Colonic mucosa (tissue), 4 donors: ENCODE results near the gene NBEA. TPM values are rescaled to one million over a fixed set of nuclear protein-coding genes. Genes with fewer than 3 reads are reported as not detected.

Source experiments
- DNase-seq: peaks from one replicate; pipeline ENCODE4 v3.0.0-alpha.2; 2020
- H3K27ac ChIP-seq: fragments of 200-600 bp; one replicate; pipeline ENCODE4 v1.8.0; 2021
- H3K27me3 ChIP-seq: fragments of 200-600 bp; one replicate; pipeline ENCODE4 v1.8.0; 2021
- H3K36me3 ChIP-seq: fragments of 200-600 bp; one replicate; pipeline ENCODE4 v1.8.0; 2021
- H3K4me1 ChIP-seq: fragments of 200-600 bp; one replicate; pipeline ENCODE4 v1.8.0; 2021; ENCODE audit warnings: mild to moderate bottlenecking
- H3K4me3 ChIP-seq: fragments of 200-600 bp; one replicate; pipeline ENCODE4 v1.8.0; 2021
- H3K9ac ChIP-seq, 2 donors: one replicate each; pipeline ENCODE4 v1.7.0; 2013; ENCODE audit warnings: control low read depth in 2 of 2, low read depth in 2 of 2, low read length in 2 of 2
- H3K9me3 ChIP-seq: fragments of 200-600 bp; one replicate; pipeline ENCODE4 v1.8.0; 2021
- intact Hi-C: fragments of 100-400 bp; cut with DNase I; formaldehyde crosslinking; loops from one replicate; pipeline ENCODE4 v1.14.1; 2022
- total RNA-seq, 2 donors: library from RNA; stranded (reverse); fragmentation: NEBNext Ultra II Directional in 1 of 2; extraction: Animal tissue kit (Norgen Biotek cat#: 25700) in 1 of 2; gene quantifications; one replicate each; pipeline ENCODE4 v1.2.1, GENCODE V29; 2021
- TF ChIP-seq, protein P1 (sequence below): fragments of 200-600 bp; IDR thresholded peaks from one replicate; pipeline ENCODE4 v1.8.0; 2022; ENCODE audit warnings: antibody characterized with exemption, mild to moderate bottlenecking
- donor health status: healthy.
- donor health status: DM: no; HTN: no; CAD: no.
- donor health status: DM: no; HTN: no; CAD: no.

Gene NBEA
- total RNA-seq, 2 donors from 2014 or later: 1.9 to 5.5 TPM

DNA sequence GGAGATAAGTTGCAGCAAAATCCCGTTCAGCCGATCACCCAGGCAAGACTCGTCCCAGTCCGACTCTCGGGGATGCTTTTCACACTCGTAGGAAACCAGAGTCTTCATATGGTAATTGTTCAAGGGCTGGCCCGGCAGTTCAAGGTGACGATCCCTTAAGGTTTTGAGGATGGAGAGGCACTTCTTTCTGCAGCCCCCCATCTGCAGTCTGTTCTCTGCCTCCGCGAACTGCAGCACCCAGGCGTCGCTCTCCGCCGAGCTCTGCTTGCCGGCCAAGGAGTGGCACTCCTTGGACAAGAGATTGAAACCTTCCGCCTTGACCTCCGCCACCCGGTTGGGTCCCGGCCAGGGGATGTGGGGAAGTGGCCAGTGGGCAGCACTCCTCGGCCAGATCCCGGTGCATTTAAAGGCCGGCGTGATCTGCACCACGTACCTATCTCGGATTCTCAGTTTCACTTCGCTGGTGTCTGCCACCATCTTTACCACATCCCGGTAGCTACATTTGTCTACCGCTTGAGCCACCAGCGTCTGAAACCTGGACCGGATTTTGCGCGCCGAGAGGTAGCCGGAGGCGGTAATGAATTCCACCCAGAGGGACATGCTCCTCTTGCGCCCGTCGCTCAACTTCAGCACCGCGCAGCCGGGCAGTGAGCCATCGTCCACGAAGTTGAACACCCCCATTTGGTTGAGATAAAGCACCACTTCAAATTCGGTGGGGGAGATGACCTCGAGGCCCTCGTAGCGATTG is 533.3 kb downstream of the NBEA start:
- Histone ChIP-seq H3K9ac (peak overlapping the region in 1 of 2 donors; percentile 46), H3K4me3 (peak overlapping the region; percentile 30), H3K27ac (no peak overlapping the region), H3K27me3 (peaks cover 21% of the 10 kb centered on the region), H3K9me3 (no peaks in the 10 kb centered on the region), H3K4me1 (no peaks in the 10 kb centered on the region), H3K36me3 (no peaks in the 10 kb centered on the region)
- intact Hi-C loops: no loop called here
- DNase-seq: peak; percentile 19
- TF ChIP-seq, protein P1, sequence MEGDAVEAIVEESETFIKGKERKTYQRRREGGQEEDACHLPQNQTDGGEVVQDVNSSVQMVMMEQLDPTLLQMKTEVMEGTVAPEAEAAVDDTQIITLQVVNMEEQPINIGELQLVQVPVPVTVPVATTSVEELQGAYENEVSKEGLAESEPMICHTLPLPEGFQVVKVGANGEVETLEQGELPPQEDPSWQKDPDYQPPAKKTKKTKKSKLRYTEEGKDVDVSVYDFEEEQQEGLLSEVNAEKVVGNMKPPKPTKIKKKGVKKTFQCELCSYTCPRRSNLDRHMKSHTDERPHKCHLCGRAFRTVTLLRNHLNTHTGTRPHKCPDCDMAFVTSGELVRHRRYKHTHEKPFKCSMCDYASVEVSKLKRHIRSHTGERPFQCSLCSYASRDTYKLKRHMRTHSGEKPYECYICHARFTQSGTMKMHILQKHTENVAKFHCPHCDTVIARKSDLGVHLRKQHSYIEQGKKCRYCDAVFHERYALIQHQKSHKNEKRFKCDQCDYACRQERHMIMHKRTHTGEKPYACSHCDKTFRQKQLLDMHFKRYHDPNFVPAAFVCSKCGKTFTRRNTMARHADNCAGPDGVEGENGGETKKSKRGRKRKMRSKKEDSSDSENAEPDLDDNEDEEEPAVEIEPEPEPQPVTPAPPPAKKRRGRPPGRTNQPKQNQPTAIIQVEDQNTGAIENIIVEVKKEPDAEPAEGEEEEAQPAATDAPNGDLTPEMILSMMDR: no peak

- Histone ChIP-seq H3K9ac (peak within 1 kb of the TSS in 1 of 2 donors; percentile 46), H3K27ac (no peak within 1 kb of the TSS)
- peak; percentile 25 for DNase-seq
Measured at GRCh38 chr13:35475960-35476943, 534.2 kb downstream of the NBEA start, which contains the start of gene MAB21L1. Gene MAB21L1 (minus strand): TSS chr13:35476689. CDS start chr13:35476138, 551 bp downstream.

DNA sequence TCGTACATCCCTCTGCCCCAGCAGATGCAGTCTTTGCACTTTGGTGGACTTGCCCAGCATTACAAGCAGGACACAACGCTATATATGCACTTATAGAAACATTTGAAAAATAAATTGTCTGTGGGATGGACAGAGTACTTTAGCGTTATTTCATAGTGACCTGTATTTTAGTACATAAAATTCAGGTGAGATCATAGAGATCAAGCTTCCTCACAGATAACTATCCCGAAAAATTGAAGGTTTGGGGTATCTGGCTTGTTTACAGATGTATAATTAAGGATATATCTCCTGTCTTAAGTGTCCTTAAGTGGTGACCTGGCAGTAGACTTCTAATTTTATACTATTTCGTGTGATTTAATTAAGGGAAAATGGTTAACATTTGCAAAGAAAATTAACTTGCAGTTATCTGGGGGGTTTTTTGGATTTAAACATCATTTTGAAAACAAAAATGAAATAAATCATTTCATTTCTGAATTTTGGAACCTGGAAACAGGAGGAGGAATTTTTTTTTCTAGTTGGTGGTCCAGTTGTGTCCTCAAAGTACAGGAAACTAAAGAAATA is 535.4 kb downstream of the NBEA start:
- peaks cover 5% of the 10 kb centered on the region for H3K27me3 ChIP-seq
- intact Hi-C loops: no loop called here
- H3K9ac ChIP-seq: no peak overlapping the region
- H3K4me1 ChIP-seq: no peaks in the 10 kb centered on the region
- TF ChIP-seq, protein P1: no peak
- H3K36me3 ChIP-seq: no peaks in the 10 kb centered on the region
- no peaks in the 10 kb centered on the region for H3K9me3 ChIP-seq
- no peak overlapping the region for H3K4me3 ChIP-seq
- H3K27ac ChIP-seq: no peak overlapping the region
- DNase-seq: no peak

More at GRCh38 chr13:35475960-35476943, 534.2 kb downstream of the NBEA start, which contains the start of gene MAB21L1:
- H3K36me3 ChIP-seq: no peaks in the 10 kb centered on the region
- no peaks in the 10 kb centered on the region for H3K9me3 ChIP-seq
- H3K27me3 ChIP-seq: peaks cover 14% of the 10 kb centered on the region
- TF ChIP-seq, protein P1: no peak
- intact Hi-C loops: no loop called here
- no peaks in the 10 kb centered on the region for H3K4me1 ChIP-seq
- peak within 1 kb of the TSS; percentile 30 for H3K4me3 ChIP-seq

GRCh38 chr13:35478271-35479037 is 536.4 kb downstream of the NBEA start:
- Histone ChIP-seq H3K4me1 (no peaks in the 10 kb centered on the region), H3K27ac (no peak overlapping the region), H3K27me3 (peaks cover 5% of the 10 kb centered on the region), H3K9ac (no peak overlapping the region), H3K9me3 (no peaks in the 10 kb centered on the region), H3K36me3 (no peaks in the 10 kb centered on the region), H3K4me3 (no peak overlapping the region)
- DNase-seq: no peak
- TF ChIP-seq, protein P1: no peak
- intact Hi-C loops: no loop called here
